GM18498 (cell line): ENCODE data around the gene ZNF865.

ENCODE experiments used
- ATAC-seq: cut with Tn5 transposase; IDR thresholded peaks from one replicate; pipeline ENCODE4 v1.9.1; 2021; ENCODE audit warnings: mild to moderate bottlenecking, moderate library complexity; ENCODE audit not compliant: unreplicated experiment

The ZNF865 gene

DNA sequence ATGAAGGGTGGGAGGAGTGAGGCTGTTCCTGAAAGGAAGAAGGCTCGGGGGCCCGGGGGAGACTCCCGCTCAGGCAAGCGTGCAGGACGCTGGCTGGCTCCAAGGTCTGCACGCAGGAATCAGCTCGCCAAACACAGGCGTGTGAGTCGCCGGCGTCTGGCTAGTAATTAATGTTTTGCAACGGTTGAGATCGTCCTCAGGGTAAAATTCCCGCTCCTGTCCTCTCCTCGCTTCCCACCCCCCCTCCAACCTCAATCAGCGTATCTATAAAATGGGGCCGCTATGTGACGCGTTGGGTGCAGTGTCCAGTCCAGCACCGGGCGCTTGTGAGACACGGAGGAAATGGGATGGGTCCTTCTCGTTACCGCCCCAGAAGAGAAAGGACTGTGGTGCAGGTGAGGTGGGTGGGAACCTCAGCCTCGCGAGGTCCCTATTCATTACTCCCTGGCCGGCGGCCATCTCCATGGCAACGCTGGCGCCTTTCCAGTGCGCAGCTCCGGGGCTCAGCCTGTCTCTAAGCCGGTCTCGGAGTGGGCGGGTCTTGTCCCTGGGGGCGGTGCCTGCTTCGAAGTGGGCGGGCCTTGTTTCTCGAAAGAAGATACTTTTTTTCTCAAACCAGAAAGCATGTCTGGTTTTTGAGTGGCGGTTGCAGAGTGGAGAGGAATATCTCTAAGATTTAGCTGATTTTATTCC, 18.3 kb upstream of the ZNF865 start:
- peak; percentile 81 for ATAC-seq

DNA sequence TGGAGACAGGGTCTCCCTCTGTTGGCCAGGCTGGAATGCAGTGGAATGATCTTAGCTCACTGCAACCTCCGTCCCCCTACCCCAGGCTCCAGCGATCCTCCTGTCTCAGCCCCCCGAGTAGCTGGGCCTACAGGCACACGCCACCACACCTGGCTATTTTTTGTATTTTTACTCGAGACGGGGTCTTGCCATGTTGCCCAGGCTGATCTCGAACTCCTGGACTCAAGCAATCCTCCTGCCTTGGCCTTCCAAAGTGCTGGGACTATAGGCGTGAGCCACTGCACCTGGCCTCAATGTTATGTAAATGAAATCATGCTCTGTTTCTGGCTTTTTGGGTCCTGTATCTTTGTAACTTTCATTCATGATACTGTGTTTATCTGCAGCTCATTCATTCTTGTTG, 16.7 kb upstream of the ZNF865 start:
- ATAC-seq: no peak

DNA sequence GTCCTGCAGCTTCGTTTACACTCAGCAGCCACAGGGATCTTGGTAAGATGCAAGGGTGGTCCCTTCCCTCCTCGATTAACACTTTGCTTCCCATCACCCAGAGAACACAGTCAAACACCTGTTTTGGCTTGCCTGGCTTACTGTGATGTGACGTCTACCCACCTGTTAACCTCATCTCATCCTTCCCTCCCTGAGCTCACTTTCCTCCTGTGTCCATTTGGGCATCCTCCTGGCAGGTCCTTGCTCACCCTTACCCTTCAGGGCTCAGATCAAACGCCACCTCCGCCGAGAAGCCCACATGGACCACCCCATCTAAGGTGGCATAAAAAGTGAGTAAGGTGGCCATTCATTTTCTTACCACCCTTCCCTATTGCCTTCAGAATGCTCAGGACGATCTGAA, 15.3 kb upstream of the ZNF865 start:
- no peak for ATAC-seq

DNA sequence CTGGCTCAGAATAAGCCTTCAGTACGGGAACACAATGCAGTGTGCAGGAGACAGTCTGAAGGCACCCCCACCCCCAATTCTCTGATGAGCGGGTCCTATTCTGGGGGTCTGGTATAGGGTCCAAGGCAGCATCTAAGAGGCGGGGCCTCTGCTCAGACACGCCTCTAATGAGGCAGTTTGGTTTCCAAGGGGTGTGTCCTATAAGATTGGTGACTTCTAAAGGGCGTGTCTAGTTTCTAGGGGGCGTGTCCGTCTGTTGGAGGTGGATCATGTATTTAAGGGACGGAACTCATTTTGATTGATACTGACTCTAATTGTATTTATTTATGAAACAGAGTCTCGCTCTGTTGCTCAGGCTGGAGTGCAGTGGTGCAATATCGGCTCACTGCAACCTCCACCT, 14.8 kb upstream of the ZNF865 start:
- ATAC-seq: no peak

DNA sequence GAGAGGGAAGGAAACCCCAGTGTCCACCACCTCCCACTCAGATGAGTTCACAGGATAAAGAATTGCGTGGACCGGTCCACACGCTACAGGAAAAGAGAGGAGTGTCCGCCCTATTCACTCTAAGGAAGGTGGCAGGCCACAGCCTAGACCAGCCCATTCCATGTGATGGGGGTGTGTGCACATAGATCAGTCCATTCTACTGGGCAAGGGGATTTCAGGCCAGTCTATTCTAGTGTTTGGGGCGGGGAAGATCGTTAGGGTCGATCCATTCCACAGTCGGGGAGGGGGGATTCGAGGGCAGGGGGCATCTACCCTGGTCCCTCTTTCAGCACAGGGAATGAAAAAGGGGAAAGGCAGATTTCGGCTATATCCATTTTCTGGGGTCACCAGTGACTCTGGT, 13.9 kb upstream of the ZNF865 start:
- no peak for ATAC-seq

DNA sequence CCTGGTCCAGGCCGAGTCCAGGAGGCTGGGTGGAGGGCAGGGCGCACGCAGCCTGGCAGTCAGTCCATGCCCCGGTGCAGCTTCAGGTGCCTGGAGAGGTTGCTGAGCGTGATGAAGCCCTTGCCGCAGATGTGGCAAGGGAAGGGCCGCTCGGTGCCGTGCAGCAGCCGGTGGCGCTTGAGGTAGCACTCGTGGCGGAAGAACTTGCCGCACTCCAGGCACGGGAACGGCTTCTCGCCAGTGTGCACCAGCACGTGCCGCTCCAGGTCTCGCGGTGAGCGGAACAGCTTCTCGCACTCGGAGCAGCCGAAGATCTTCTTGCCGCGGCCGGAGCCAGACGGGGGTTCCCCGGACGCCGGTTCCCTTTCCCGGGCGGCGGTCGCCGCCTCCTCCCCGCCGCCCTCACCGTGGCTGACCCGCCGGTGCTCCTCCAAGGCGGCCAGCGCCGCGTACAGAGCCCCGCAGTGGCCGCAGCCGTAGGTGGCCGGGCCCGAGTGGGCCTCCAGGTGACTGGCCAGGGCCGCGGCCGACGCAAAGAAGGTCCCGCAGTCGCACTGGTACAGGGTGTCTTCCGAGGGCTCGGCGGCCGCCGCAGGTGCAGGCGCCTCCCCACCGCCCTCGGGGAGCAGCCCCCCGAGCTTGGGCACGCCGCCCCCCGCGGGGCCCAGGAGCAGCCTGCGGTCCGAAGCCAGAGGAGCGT, 12.9 kb upstream of the ZNF865 start:
- ATAC-seq: no peak

DNA sequence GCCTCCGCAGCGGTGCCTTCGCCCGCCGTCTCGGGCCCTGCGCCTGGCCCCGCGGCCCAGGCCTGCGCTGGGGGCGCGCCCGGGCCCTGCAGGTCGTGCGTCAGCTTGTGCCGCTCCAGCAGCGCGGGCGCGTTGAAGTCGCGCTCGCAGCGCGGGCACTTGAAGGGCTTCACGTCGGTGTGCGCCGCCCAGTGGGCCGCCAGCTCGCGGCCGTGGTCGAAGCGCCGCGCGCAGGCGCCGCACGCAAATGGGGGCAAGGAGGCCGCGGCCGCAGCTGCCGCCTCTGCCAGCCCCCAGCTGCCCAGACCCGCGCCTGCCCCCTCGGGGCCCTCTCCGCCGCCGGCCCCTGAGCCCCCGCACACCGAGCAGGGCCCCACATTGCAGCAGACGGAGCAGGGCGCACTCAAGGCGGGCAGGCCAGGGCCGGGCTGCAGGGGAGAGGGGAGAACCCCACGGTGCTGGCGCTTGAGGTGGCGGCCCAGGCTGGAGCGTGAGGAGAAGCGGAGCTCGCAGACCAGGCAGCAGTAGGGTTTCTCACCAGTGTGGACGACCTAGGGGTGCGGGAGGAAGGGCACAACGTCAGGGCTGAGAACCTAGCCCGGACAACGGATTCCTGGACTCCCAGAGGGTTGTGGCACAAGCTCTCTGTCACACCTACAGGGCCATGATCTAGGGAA, 12.2 kb upstream of the ZNF865 start:
- no peak for ATAC-seq

DNA sequence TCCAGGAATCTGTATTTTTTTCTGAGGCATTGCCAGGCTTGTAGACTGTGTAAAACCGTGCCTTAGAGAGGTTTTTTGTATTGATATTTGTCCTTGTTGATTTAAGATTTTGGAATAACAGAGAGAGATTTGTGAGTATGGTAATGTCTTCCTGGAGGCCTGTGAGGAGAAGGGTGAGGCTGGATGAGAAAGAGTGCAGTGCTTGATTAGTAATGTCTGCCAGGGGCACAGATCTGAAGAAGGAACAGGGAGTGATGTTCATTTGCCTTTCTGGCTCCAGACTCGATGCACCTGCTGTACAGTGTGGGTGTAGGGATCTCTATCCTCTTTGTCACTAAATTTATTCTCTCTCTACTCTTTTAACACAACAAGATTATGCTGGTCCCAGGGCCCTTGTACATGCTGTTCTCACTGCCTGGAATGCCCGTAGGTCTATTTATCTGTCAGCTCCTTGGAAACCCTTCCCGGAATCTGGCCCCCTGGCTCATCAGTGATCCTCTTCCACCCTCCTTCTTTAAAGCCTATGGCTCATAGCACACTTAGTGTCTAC, 10.4 kb upstream of the ZNF865 start:
- ATAC-seq: no peak

DNA sequence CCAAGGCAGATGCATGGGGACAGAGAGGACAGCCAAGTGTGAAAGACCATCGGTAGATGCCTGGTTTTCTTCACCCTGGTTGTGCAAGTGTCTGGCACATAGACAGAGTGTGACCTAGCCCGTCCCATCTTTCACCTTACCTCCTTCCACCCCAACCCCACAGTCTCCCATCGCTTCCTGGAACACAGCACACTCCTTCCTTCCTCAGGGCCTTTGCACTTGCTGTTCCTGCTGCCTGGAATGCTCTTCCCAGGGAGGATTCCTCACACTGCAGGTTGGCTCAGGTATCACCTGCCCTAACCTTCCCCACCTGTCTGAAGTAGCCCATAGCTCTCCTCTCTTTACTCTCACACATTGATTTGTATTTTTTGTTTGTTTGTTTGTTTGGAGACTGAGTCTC, 9.1 kb upstream of the ZNF865 start:
- no peak for ATAC-seq

DNA sequence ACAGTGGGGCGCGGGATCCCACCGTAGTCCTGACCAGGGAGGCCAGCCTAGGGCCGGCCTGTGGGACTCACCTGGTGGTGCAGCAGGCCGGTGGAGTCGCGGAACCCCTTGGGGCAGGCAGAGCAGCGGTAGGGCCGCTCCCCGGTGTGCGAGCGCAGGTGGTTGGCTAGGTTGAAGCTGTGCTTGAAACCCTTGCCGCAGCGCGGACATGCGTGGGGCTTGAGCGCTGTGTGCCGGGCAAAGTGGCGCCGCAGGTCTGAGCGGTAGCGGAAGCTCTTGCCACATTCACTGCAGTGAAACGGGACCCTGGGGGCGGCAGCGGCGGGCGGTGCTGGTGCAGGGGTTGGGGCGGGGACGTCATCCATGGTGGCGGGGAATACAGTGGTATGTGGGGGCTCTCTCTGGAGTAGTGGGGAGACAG, 7.9 kb upstream of the ZNF865 start:
- no peak for ATAC-seq

DNA sequence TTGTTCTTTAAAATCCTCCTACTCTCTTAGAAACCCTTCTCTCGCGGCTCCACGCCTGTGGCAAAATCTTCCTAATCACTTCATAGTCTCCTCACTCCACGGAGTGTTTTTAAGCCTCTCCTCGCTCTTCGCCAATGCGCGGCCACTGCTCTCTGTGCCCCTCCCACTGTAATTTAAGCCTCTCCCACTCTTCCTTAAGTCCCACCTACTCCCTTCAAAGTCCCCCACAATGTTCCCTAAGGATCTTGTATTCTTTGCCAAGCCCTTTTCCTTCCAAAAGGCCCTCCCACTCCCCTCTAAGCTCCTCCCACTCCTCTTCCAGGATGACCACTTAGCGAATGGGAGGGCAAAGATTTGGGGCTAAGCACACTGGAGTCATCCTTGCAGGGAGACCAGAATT, 7.4 kb upstream of the ZNF865 start:
- no peak for ATAC-seq

DNA sequence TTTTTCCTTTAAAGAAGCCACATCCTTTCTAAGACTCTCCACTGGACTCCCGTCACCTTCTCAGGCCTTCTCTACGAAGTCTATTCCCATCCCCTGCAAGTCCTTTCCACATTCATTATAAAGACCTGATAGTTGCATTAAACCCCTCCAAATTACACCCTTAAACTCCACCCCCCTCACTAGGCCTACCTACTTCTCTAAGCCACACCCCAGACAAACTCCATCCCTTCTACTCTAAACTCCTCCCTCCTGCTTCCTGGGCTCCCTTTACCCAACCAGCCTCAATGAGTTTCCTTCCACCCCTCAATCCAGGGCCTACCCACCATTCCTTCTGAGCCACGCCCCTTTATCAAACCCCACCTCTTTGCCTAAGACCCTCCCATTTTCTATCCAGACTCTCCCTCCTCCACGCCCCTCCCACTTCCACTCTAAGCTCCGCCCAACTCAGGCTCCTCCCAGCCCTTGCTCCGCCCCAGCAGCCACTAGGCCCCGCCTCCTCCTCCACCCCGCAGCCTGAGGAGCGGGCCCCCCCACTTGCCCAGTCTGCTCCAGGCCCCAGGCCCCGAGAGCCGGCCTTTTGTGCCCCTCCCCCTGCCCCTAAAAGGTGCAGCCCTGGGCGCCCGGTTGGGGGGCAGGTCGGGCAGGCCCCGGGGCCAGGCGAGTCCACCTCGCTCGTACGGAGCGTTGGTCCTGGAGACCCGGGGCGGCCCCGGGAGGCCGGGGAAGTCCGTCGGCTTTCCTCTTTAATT, 6.6 kb upstream of the ZNF865 start:
- peak; percentile 54 for ATAC-seq

DNA sequence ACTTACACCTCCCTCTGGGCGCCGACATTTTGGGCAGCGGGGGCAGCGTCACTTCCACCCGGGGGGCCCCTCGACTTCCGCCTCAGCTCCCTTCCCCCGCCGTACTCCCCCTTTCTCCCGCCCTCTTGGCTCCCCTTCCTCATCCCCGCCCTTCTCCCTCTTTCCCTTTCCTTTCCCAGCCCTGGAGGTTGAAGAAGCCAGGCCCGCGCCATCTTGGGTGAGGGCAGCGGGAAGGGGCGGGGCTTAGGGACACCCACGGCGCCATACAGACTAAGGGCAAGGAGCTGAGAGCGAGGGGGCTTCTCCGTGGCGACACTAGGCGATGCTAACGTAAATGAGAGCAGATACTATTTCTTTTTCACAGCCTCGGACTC, 6.0 kb upstream of the ZNF865 start, which contains the start of gene FIZ1:
FIZ1 (minus strand) TSS at position 50 of the 374 bp plus-strand sequence. CDS start 1,652 bp downstream, outside the sequence.
- peak; percentile 60 for ATAC-seq

DNA sequence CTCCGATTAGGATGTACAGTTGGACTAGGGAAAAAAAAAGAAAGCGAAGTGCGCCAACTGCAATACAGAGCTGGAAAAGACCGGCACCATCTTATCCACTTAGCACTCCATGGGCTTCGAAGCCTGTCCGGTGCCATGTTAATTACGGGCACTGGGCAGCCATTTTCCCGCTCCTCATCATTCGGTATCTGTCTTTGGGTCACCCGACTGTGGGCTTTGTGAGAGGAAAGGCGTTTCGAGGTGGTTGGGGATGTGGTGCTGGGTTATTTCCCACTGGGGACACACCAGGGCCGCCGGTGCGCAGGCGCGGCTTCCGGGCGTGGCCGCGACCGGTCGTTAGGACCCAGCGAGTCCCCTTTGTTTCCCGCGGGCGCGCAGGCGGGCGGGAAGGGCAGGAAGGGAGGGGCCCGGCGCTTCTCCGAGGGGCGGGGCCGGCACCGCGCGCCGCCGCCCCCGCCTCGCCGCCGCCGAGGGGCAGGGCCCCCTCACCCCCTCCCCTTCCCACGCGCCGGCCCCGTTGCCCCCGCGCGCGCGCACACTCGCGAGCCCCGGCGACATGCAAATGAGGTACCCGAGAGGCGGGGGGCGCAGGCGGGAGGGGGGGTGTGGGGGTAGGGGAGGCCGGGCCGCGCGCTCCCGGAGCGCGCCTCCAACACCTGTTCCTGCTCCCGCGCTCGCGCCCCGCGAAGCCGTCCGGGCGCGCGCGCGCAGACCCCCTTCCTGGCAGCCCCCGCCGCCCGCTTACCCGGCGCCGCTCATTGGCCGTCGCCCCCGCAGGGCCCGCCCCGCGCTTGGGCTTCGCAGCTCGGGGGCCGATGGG, 5.4 kb upstream of the ZNF865 start, which contains the start of gene ZNF524:
ZNF524 (plus strand) TSS at position 447 of the 820 bp plus-strand sequence. CDS start 1,825 bp downstream, outside the sequence.
- ATAC-seq: peak; percentile 44

DNA sequence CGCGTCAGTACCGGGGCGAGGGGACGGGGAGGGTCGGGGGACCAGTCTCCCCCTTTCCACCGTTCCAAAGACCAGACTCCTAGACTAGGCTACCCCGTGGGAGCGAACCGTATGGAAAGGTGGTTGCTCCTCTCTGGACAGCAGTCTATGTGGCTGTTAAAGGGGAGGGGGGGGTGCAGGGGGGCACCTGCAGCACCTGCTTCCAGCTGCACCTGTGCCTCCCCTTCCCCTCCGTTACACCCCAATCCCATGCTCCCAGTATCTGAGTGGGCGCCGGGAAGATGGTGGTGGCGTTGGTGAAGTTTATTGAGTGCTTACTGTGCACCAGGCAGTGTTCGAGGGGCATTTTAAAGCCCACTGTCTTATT, 4.8 kb upstream of the ZNF865 start:
- ATAC-seq: no peak

DNA sequence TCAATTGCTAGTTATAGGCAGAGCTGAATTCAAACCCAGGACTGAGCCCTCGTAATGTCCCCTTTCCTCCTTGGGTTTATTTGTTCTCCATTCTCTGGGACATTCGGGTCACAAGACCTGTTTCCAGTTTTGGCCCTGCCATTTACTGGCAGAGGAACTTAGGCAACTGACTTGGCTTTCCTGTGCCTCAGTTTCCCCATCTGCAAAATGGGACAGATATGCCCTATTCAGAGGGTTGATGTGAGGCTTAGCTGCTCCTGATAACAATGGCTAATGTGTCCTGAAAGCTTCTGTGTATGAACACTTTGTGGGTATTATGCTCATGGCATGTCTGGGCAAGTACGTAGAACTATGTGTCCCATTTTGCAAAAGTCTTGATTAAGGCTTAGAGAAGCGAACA, 4.4 kb upstream of the ZNF865 start:
- ATAC-seq: no peak

DNA sequence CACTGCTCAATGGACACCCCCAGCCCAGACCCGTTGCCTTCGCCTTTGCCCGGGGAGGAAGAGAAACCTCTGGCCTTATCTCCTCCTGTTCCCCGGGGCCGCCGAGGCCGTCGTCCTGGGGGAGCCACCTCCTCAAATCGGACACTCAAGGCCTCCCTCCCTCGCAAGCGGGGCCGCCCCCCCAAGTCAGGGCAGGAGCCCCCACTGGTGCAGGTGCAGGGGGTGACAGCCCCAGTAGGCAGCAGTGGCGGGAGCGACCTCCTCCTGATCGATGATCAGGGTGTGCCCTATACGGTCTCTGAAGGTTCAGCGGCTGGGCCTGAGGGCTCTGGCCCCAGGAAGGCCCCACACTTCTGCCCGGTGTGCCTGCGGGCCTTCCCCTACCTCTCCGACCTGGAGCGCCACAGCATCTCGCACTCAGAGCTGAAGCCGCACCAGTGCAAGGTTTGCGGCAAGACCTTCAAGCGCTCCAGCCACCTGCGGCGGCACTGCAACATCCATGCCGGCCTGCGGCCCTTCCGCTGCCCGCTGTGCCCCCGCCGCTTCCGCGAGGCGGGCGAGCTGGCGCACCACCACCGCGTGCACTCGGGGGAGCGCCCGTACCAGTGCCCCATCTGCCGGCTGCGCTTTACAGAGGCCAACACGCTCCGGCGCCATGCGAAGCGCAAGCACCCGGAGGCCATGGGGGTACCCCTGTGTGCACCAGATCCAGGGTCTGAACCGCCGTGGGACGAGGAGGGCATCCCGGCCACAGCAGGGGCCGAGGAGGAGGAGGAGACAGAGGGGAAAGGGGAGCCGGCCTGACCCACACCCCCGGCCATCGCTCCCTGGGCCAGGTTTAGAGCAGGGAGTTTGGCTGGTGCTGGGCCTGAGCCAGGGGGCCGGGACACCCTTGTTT, 3.1 kb upstream of the ZNF865 start:
- ATAC-seq: no peak

DNA sequence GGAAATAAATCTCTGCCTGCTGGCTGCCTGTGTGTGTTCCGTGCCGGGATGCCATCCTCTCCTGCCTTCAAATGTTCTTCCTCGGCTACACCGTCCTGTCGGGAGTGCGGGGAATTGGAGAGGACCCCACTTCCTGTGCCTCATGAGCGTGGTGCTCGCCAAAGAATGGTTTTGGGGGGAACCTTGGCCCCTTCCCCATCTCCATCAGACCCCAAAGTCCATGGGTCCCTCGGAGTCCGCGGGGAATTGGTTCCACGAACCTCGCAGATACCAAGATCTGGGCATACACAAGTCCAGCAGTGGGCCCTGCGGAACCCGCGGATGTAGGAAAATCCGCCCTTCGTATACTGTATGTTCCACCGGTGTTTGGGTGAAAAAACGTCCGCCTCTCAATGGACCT, 2.3 kb upstream of the ZNF865 start:
- ATAC-seq: no peak
